ENCODE measurements around the gene FRMD8. TPM values are rescaled to one million over a fixed set of nuclear protein-coding genes. Genes with fewer than 3 reads are reported as not detected.

The FRMD8 gene
- total and polyA plus RNA-seq, 2 of the 8 experiments (the other 6 are each of a cell fraction or from before 2014, with no cell fraction given), result 15.0 to 19.2 TPM

DNA sequence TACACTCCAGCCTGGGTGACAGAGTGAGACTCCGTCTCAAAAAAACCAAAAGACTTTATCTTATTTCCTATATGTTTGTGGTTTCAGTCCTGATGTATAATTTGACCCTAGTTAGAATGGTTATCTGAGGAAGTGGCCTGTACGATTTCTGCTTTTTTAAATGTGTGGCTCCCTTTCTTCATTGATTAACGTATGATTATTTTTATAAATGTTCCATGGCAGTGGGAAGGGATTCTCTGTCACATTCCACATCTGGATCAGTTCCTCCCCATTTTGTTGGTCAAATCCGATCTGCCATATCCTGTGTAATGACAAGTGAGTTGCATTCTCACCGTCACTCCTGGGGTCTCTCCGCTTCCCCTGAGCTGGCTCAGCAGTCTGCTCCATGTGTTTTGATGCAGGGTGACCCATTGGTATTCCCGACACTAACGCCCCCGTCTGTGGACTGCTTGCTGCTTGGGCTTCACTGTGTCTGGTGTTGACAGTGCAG lies 56.5 kb downstream of the FRMD8 start (continued):
- TF ChIP-seq, protein P1, sequence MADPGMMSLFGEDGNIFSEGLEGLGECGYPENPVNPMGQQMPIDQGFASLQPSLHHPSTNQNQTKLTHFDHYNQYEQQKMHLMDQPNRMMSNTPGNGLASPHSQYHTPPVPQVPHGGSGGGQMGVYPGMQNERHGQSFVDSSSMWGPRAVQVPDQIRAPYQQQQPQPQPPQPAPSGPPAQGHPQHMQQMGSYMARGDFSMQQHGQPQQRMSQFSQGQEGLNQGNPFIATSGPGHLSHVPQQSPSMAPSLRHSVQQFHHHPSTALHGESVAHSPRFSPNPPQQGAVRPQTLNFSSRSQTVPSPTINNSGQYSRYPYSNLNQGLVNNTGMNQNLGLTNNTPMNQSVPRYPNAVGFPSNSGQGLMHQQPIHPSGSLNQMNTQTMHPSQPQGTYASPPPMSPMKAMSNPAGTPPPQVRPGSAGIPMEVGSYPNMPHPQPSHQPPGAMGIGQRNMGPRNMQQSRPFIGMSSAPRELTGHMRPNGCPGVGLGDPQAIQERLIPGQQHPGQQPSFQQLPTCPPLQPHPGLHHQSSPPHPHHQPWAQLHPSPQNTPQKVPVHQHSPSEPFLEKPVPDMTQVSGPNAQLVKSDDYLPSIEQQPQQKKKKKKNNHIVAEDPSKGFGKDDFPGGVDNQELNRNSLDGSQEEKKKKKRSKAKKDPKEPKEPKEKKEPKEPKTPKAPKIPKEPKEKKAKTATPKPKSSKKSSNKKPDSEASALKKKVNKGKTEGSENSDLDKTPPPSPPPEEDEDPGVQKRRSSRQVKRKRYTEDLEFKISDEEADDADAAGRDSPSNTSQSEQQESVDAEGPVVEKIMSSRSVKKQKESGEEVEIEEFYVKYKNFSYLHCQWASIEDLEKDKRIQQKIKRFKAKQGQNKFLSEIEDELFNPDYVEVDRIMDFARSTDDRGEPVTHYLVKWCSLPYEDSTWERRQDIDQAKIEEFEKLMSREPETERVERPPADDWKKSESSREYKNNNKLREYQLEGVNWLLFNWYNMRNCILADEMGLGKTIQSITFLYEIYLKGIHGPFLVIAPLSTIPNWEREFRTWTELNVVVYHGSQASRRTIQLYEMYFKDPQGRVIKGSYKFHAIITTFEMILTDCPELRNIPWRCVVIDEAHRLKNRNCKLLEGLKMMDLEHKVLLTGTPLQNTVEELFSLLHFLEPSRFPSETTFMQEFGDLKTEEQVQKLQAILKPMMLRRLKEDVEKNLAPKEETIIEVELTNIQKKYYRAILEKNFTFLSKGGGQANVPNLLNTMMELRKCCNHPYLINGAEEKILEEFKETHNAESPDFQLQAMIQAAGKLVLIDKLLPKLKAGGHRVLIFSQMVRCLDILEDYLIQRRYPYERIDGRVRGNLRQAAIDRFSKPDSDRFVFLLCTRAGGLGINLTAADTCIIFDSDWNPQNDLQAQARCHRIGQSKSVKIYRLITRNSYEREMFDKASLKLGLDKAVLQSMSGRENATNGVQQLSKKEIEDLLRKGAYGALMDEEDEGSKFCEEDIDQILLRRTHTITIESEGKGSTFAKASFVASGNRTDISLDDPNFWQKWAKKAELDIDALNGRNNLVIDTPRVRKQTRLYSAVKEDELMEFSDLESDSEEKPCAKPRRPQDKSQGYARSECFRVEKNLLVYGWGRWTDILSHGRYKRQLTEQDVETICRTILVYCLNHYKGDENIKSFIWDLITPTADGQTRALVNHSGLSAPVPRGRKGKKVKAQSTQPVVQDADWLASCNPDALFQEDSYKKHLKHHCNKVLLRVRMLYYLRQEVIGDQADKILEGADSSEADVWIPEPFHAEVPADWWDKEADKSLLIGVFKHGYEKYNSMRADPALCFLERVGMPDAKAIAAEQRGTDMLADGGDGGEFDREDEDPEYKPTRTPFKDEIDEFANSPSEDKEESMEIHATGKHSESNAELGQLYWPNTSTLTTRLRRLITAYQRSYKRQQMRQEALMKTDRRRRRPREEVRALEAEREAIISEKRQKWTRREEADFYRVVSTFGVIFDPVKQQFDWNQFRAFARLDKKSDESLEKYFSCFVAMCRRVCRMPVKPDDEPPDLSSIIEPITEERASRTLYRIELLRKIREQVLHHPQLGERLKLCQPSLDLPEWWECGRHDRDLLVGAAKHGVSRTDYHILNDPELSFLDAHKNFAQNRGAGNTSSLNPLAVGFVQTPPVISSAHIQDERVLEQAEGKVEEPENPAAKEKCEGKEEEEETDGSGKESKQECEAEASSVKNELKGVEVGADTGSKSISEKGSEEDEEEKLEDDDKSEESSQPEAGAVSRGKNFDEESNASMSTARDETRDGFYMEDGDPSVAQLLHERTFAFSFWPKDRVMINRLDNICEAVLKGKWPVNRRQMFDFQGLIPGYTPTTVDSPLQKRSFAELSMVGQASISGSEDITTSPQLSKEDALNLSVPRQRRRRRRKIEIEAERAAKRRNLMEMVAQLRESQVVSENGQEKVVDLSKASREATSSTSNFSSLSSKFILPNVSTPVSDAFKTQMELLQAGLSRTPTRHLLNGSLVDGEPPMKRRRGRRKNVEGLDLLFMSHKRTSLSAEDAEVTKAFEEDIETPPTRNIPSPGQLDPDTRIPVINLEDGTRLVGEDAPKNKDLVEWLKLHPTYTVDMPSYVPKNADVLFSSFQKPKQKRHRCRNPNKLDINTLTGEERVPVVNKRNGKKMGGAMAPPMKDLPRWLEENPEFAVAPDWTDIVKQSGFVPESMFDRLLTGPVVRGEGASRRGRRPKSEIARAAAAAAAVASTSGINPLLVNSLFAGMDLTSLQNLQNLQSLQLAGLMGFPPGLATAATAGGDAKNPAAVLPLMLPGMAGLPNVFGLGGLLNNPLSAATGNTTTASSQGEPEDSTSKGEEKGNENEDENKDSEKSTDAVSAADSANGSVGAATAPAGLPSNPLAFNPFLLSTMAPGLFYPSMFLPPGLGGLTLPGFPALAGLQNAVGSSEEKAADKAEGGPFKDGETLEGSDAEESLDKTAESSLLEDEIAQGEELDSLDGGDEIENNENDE (IDR thresholded peaks at IDR 0.05; ENCODE audit: insufficient replicate concordance, low read length), result no peak
- TF ChIP-seq, protein P2, sequence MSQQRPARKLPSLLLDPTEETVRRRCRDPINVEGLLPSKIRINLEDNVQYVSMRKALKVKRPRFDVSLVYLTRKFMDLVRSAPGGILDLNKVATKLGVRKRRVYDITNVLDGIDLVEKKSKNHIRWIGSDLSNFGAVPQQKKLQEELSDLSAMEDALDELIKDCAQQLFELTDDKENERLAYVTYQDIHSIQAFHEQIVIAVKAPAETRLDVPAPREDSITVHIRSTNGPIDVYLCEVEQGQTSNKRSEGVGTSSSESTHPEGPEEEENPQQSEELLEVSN (IDR thresholded peaks at IDR 0.05), result no peak
- TF ChIP-seq, protein P3, sequence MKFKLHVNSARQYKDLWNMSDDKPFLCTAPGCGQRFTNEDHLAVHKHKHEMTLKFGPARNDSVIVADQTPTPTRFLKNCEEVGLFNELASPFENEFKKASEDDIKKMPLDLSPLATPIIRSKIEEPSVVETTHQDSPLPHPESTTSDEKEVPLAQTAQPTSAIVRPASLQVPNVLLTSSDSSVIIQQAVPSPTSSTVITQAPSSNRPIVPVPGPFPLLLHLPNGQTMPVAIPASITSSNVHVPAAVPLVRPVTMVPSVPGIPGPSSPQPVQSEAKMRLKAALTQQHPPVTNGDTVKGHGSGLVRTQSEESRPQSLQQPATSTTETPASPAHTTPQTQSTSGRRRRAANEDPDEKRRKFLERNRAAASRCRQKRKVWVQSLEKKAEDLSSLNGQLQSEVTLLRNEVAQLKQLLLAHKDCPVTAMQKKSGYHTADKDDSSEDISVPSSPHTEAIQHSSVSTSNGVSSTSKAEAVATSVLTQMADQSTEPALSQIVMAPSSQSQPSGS (IDR thresholded peaks at IDR 0.05; ENCODE audit: low read length), result no peak
- no peak for TF ChIP-seq CTCF (IDR thresholded peaks at IDR 0.05; ENCODE audit: control extremely low read depth in 1 of 3, insufficient read depth in 1 of 3, low read depth in 1 of 3, low read length in 3 of 3)
- TF ChIP-seq SP1 (IDR thresholded peaks at IDR 0.05; ENCODE audit: low read depth, low read length), result no peak
- TF ChIP-seq, protein P4, sequence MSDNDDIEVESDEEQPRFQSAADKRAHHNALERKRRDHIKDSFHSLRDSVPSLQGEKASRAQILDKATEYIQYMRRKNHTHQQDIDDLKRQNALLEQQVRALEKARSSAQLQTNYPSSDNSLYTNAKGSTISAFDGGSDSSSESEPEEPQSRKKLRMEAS (IDR thresholded peaks at IDR 0.05), result no peak

Measured in H1 (cell line).